ENCODE results near the gene POC1A.
A peak's percentile ranks its signal among the peaks of the same experiment; 100 is the strongest.

POC1A gene

DNA sequence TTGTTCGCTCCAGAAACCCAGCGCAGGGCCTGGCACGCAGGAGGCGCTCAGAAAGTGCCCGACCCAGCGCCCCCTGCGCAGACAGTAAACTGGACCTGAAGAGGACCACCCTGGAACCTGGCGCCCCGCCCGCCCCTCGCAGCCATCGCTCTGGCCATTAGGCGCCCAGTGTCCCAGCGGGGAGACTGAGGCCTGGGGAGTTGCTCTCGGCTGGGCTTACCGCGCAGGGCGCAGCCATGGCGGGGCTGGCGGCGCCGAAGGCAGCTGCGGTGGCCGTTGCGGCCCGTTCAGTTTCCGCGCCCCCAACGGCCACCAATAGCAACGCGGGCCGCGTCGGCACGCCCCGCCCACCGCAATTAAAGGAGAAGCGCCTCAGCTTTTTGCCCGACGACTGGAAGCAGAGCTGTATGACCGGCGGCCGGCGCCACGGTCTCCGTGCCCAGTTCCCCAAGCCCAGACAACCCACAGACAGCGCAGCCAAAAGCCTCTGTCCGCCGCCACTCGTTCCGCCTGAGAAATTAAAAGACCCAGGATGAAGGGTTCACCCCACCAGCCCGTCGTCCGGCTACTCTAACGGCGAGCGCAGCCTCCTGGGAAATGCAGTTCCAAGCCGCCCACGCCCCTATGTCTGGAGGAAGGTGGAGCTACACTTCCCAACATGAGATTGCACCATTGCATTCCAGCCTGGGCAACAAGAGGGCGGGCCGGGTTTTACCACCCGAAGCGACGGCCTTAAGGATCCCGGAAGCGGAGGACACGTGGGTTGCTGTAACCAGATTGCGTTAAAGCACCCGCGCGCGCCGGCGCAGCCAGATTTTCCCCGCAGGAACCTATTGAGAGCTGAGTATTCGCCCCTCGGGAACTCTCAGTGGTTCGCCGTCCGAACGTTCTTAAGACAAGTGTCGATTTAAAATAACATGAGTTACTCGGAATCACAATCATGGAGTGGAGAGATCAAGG, at the start of gene POC1A:
TSS of gene POC1A (minus strand) at position 289 of the 960 bp plus-strand sequence. CDS start at position 238, 51 bp downstream.
- peak; percentile 98 for DNase-seq

DNA sequence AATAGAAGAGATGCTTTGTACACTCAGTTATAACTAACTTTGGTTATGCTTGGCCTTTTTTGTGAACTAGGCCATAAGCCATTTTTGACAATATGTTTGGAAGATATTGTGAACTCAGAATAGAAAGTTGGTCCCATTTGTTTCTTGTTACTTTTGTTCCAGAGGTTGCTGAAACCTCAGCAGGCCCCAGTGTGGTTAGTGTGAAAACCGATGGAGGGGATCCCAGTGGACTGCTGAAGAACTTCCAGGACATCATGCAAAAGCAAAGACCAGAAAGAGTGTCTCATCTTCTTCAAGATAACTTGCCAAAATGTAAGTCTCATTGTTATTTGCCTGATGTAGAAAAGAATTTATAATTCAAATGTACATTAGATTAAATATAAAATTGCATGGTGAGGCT, 49.5 kb upstream of the POC1A start:
- DNase-seq, result no peak

DNA sequence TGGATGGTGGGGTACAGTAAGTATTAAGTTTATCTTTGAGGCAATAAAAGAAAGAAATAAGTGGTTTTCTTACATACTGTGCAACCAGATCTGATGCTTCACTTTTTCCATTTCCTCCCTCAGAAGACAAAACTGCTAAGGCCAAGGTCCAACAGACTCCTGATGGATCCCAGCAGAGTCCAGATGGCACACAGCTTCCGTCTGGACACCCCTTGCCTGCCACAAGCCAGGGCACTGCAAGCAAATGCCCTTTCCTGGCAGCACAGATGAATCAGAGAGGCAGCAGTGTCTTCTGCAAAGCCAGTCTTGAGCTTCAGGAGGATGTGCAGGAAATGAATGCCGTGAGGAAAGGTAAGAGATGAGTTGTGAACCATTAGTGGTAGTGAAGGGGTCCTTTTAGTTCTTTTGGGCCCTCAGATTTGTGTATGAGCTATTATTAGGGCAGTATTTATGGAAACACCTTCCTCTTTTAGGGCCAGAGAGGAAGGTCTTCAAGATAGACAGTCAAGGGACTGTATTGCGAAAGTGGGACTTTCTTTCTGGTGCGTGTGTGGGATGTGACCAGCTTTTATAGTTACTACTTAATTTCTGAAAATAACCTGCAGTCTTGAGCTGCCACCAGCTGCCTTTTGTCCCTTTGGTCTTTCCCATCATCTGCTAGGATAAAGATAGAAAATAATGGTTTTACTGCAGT, 48.3 kb upstream of the POC1A start:
- no peak for DNase-seq

DNA sequence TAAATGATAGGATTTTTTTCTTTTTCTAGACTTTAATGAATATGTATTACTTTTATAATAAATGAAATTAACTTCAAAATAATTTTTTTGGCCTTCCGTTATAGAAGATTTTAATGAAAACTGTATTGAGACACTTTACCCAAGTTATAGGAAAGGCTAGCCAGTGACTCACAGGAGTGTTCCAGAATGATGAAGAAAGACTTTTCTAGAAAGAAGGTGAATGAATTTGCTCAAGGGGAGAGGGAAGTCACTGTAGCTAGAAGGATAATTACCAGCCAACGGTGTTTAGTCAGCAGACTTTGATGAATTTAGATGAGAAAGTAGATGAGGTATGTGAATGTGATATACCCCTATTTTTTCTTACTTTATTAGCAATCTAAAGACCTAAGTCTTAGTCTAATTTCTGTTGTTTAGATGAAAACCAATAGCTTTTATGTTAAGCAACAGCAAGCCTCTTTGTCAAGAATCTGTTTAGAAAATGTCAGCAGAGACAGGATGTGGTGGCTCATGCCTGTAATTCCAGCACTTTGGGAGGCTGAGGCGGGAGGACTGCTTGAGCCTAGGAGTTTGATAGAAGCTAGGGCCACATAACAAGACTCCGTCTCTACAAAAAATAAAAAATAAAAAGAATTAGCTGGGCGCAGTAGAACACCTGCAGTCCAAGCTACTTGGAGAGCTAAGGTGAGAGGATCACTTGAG, 46.9 kb upstream of the POC1A start:
- no peak for DNase-seq

DNA sequence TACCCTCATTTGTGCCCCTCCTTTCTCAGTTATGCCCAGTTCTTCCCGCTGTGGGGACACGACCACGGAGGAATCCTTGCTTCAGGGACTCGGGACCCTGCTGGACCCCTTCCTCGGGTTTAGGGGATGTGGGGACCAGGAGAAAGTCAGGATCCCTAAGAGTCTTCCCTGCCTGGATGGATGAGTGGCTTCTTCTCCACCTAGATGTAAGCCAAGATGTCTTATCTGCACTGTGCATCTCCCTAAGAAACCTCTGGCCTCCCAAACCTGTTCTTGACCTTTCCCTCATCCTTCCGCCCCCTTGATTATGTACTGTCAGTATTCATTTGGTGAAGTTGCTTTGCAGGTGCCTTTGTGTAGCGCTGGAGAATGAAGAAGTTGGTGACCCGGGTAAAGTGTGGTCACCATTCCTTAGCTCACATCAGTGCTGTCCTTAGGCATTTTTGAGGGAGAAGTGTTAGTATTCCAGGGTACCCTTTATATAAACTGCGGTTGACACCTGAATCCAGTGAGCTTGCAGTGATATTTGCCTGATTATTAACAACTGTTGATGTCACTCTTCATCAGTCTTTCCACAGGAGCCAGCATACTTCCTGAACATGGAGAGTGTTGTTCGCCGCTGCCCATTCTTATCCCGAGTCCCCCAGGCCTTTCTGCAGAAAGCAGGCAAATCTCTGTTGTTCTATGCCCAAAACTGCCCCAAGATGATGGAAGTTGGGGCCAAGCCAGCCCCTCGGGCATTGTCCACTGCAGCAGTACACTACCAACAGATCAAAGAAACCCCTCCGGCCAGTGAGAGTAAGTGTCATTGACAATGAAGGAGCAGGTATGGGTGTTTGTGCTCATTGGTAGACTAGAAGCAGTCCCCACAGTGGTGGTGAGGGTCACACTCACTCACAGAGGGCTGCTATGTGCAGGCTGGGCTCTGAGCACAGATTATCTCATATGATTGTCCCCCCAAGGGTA, 44.7 kb upstream of the POC1A start:
- no peak for DNase-seq

DNA sequence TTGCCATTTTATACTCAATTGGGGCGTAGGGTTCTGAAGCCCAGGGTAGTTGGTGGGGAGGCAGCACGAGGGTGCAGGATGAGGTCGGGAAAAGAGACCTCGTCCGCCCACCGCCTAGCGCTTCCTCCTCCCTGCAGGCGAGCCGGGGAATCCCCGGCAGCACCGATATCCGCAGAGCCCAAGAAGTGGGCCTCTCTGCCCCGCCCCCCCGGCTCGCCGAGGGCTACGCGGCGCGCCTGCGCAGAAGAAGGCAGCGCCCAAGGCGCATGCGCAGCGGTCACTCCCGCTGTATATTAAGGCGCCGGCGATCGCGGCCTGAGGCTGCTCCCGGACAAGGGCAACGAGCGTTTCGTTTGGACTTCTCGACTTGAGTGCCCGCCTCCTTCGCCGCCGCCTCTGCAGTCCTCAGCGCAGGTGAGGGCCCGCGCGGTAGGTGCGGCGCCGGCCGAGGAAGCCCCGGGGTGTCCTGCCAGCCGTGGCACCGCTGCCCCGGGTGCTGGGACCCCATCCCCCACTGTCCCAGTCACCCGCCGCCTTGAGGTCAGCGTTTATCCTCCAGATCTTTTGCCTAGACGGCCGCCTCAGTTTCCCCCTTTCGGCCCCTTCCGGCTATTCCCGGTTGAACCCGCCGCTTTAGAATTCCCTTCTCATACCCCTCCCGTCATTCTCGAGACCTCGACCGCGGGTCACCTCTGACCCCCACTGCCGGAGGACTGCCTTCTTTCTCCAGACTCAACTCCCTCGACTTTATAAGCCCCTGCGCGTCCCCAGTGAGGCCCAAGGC, 43.8 kb upstream of the POC1A start, which contains the start of gene ALAS1:
TSS of gene ALAS1 (plus strand) at position 319 of the 784 bp plus-strand sequence. CDS start 1,082 bp downstream, outside the sequence.
- DNase-seq, result peak; percentile 86

DNA sequence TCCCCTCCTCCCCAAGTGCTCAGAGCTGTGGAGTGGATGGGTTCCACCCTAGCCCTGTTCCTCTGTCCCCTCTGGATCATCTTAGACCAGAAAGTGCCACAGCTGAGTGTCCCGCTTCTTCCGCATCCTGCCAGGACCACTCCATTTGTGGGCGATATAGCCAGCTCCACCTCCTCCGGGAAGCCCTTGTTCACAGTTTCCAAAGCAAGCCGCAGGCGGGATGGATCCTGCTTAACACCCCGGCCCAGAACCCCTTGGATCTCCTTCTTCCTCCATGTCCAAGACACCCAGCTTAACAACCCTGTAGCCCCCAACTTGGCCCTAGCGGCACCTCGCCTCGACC, 43.2 kb upstream of the POC1A start:
- DNase-seq, result no peak

DNA sequence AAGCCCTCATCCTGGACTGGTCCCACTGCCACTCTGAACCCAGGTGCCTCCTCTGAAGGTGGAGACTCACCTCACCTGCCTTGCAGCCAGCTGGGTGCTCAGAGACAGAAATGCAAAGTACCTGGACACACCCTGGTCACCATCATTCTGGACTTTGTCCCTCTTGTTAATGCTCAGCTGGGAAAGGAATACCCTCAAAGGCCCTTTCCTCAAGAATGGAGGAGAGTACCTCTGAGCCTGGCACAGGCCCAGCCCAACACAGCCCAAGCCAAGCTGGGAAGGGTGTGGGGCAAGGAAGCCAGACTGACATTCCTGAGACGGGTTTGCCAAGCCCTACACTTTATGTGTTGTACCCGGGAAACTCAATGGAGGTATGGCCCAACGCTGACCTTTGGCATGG, 42.8 kb upstream of the POC1A start:
- DNase-seq, result no peak

DNA sequence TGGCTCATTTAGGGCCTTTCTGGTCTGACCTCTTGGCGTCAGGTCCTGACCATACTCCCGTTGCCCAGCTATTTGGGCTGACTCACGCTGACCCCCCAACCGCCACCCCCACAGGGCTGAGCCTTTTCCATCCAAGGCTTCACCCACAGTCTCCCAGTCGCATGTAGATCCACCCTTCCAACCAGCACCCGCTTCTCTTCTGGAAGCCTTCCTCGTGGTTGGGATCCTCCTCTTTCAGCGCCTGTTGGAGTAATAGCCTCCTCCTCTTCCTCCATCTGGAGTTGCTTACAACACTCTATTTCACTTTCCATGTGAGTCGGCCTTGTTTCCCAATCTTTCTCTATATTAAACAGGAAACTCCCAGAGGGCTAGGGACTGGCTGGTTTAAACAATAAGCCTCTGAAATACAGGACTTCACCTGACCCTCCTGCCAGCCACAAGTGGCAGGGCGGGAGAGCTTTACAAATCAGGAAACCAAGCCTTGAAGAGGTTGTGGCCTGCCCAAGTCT, 41.7 kb upstream of the POC1A start:
- DNase-seq, result peak; percentile 22

DNA sequence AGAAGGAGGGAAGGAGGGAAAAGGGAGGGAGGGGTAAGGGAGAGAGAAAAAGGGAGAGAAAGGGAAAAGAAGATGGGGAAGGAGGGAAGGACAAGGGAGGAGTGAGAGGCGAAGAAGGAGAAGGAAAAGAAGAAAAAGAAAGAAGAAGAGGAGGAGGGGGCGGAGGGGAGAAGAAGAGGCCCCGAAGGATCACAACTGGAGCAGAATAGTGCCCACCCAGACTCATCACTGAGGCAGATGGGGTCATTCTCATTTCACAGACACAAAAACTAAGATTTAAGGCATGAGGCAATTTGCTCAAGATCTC, 41.0 kb upstream of the POC1A start:
- no peak for DNase-seq

DNA sequence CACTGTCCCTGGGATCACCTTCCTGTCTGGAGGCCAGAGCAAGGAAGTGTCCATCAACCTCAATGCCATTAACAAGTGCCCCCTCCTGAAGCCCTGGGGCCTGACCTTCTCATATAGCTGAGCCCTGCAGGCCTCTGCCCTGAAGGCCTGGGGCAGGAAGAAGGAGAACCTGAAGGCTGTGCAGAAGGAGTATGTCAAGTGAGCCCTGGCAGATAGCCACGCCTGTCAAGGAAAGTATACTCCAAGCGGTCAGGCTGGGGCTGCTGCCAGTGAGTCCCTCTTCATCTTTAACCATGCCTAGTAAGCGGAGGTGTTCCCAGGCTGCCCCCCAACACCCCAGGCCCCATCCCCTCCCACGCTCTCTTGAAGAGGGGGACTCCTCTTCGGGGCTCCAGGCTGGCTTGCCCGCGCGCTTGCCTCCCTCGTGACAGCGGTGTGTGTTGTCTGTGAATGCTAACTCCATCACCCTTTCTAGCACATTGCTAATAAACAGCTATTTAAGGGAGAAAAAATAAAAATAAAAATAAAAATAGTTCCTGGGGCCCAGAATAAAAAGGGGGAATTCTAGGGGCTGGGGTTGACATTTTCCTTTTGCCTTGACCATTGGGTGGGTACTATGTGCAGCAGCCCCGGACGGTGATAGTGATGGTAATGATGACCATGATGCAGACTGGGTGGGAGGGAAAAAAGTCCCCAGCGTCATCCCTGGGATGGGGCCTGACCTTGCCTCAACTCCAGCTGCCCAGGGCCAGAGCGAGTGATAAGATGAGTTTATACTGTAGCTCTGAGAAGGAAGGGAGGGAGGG, 40.5 kb upstream of the POC1A start:
- DNase-seq, result no peak

DNA sequence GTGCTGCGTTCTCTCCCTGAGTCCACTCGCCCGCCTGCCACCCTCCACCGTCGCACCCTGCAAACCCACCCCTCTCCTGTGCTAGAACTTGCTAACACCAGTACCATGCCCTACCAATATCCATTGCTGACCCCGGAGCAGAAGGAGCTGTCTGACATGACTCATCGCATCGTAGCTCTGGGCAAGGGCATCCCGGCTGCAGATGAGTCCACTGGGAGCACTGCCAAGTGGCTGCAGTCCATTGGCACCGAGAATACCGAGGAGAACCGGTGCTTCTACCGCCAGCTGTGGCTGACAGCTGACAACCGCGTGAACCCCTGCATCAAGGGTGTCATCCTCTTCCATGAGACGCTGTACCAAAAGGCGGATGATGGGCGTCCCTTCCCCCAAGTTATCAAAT, 38.8 kb upstream of the POC1A start:
- DNase-seq, result no peak

DNA sequence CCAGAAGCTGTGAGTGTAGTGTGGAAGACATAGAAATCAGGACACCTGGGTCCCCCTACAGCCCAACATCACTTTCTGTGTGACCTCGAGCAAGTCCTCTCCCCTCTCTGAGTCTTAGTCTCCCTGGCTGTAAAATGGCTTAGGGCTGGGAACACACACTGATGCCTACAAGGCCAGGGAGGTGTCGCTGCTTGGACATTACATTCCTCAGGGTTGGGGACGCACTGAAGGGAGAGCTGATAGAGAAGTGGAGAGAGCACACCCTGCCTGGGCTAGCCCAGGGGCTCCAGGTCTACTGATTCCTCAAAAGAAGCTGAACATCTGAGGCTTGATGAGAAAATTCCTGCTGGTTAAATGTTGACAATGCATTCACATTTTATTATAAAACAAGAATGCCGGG, 37.4 kb upstream of the POC1A start:
- no peak for DNase-seq

DNA sequence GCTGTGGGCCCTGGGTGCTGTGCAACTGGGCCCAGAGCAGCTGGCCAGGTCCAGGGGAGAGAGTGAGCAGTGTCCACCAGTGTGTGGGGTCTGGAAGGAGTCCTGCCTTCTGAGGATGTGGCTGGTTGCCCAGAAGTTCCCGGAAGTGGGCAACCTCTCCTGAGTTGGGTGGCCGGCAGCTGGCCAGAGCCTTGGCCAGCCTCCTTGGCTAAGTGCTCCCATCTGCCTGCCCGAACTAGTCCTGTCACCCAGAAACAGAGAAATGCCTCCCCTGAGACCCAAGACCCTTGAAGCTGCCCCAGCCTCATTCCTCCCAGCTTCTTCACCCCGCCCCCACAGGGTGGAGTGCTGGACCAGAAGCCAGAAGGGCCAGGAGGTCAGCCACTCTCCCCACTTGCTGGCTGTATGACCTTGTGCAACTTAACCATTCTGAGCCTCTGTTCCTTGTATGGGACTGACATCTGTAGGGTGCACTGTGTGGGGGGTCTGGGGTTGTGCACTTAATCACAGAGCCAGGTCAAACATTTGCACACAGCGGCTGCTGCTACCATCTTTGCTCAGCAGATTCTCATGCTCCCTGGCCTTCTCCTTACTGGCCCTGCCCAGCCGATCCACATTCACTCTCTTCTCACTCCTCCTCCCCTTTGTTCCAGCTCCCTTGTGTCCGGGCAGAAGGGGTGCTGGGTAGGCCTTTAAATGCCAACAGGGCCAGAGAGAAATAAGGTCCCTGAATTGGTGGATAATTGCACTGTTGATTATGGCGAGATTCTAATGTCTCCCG, 36.3 kb upstream of the POC1A start:
- peak; percentile 24 for DNase-seq

DNA sequence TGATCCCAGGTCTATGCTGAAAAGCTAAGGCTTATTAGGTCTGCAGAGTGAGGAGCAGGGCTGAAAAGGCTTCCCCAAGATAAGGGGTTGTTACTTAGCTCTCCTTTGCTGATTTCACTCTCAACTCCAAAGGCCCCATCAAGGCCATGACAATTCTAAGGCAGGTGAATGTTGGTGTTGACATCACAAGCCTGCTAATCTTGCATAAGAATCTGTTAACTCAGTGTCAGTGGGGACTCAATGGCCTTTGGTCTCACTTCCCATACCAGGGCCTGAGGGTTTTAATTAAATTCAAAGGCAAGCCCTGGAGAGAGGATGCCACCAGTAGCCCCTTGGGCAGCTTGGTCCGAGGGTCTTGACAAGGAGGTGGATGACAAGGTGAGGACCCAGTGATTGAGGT, 34.3 kb upstream of the POC1A start:
- DNase-seq, result no peak

DNA sequence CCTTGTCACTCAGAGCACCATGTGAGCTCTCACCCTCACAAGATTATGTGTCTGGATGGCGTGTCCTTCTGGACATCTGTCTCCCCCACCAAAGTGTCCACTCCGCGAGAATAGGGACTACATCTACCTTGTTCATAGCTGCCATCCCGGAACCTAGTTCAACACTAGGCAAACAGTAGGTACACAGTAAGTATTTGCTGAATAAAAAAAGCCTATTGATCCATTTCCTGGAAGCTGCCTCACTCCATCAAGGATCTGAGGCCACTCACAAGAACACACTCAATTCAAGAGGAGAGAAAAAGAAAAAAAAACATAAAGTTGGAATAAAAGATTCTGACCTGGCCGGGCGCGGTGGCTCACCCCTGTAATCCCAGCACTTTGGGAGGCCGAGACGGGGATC, 32.5 kb upstream of the POC1A start:
- no peak for DNase-seq

DNA sequence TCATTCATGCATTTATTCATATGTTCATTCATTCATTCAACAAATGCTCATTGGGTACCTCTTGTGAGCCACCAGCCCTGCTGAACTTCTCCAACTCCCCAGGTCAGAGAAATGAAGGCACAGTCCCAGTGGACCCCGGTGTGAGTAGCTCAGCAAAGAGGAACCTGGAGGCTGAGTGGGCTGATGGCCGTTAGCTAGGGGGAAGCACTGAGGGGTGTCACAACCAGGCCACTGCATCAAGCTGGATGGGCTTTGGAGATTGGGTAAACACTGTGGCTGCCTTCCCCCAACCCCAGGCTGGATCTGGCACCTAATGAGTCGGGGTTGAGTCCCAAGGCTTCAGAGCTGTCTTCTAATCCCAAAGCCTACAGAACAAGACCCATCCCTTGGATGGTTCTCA, 31.6 kb upstream of the POC1A start:
- DNase-seq, result no peak

DNA sequence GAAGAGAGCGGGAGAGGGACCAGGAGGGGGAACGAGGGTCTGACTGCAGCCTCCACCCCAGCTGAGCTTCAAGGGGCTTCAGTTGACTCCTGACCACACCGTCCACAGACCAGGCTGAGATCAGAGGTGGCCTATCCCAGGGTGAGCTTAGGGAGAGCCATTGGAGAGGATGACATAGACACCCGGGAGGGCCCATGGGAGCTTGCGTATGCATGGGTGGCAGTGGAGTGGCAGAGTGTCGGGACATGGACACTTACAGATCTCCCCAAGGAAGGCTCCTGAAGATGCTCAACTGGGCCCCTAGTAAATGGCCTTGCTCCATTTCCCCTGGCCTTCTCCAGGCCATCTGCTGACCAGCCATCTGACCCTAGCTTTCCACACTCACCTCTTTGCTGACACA, 31.1 kb upstream of the POC1A start:
- DNase-seq, result no peak

DNA sequence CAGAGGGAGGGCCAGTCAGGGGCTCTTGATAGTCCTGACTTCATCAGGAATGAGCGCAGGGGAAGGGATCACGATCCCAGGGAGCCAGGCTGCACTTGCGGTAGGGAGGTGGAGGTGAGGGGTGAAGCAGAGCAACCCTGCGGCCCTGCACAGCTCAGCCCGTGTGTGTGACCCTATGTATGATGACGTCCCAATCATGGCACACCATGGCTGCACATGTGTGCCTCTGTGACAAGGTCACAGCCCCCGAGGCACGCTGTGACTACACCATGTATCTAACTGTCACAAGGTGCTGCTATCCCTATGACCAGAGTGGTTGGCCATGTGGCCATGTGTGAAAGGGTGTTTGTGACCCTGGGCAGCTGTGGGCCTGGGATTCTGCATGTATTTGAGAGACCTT, 30.5 kb upstream of the POC1A start:
- DNase-seq, result no peak

Measured in fibroblast of skin of right biceps (primary cell).